K562 (cell line): ENCODE results near the gene TSPAN32.

Source experiments
- CBX5 ChIP-seq: IDR thresholded peaks from 2 replicates; pipeline ENCODE4 v1.6.1; 2014; ENCODE audit warnings: low read depth, borderline replicate concordance
- EGR1 ChIP-seq: fragments of 450-650 bp; conservative IDR thresholded peaks from 2 replicates; pipeline ENCODE4 v1.6.1; 2017; ENCODE audit warnings: mild to moderate bottlenecking
- ETV5 ChIP-seq: sonication (generic); formaldehyde crosslinking; IDR thresholded peaks from 2 replicates; pipeline ENCODE4 v1.4.0; 2020; ENCODE audit warnings: low read depth, mild to moderate bottlenecking, missing genetic modification reagents
- FOXJ3 ChIP-seq: sonication (generic); formaldehyde crosslinking; IDR thresholded peaks from 2 replicates; pipeline ENCODE4 v1.4.0; 2020; ENCODE audit warnings: mild to moderate bottlenecking, missing genetic modification reagents
- POLR2AphosphoS5 ChIP-seq: IDR thresholded peaks from 2 replicates; pipeline ENCODE4 v1.6.1; 2011; ENCODE audit warnings: mild to moderate bottlenecking, low read depth, low read length, moderate library complexity; ENCODE audit not compliant: control insufficient read depth, insufficient read depth
- SMAD4 ChIP-seq: fragments of 250-450 bp; sonication (Bioruptor Pico); conservative IDR thresholded peaks from 2 replicates; pipeline ENCODE4 v1.8.0; 2021; ENCODE audit warnings: inconsistent platforms, mild to moderate bottlenecking, moderate library complexity
- SP1 ChIP-seq: sonication (generic); formaldehyde crosslinking; IDR thresholded peaks from 2 replicates; pipeline ENCODE4 v1.8.1; 2022; ENCODE audit warnings: mild to moderate bottlenecking, missing genetic modification reagents
- STAT6 ChIP-seq: sonication (generic); formaldehyde crosslinking; IDR thresholded peaks from 2 replicates; pipeline ENCODE4 v1.8.1; 2023; ENCODE audit warnings: mild to moderate bottlenecking, missing genetic modification reagents
- USF2 ChIP-seq: sonication (generic); formaldehyde crosslinking; IDR thresholded peaks from 2 replicates; pipeline ENCODE4 v1.5.0; 2020; ENCODE audit warnings: missing genetic modification reagents

GRCh38 chr11:2302896-2303626 is 1.2 kb downstream of the TSPAN32 start:
- no peak for TF ChIP-seq USF2 (CRISPR knock-in tag)
- TF ChIP-seq EGR1, result no peak
- no peak; the same call in 1 of the 2 replicates for TF ChIP-seq SP1 (CRISPR knock-in tag)
- TF ChIP-seq POLR2AphosphoS5, result no peak
- no peak for TF ChIP-seq SMAD4
- TF ChIP-seq CBX5, result no peak
- no peak for TF ChIP-seq ETV5 (CRISPR knock-in tag)
- TF ChIP-seq STAT6 (CRISPR knock-in tag), result no peak
- TF ChIP-seq FOXJ3 (CRISPR knock-in tag), result no peak
